Nephron progenitor cell (in vitro differentiated cells): Measurements from ENCODE around the gene SH3BP5L.

Experiments
- DNase-seq: peaks from one replicate; pipeline ENCODE4 v3.0.0; 2021
- H3K27ac Mint-ChIP-seq: 2 replicates; pipeline ENCODE4 v1.8.0; 2021; ENCODE audit warnings: mild to moderate bottlenecking, moderate library complexity, mixed read lengths
- H3K27me3 Mint-ChIP-seq: 2 replicates; pipeline ENCODE4 v1.8.0; 2021; ENCODE audit warnings: mild to moderate bottlenecking, low read depth, mixed read lengths; ENCODE audit not compliant: poor library complexity
- H3K36me3 Mint-ChIP-seq: 2 replicates; pipeline ENCODE4 v1.8.0; 2021; ENCODE audit warnings: low read depth, mixed read lengths
- H3K4me1 Mint-ChIP-seq: 2 replicates; pipeline ENCODE4 v1.8.0; 2021; ENCODE audit warnings: mixed read lengths
- H3K4me3 Mint-ChIP-seq: 2 replicates; pipeline ENCODE4 v1.8.0; 2021; ENCODE audit warnings: mild to moderate bottlenecking, moderate library complexity, mixed read lengths
- H3K9me3 Mint-ChIP-seq: 2 replicates; pipeline ENCODE4 v1.8.0; 2021; ENCODE audit warnings: mild to moderate bottlenecking, moderate library complexity, mixed read lengths
- CTCF ChIP-seq: fragments of 200-600 bp; sonication (generic); IDR thresholded peaks from 2 replicates; pipeline ENCODE4 v1.5.0; 2021; ENCODE audit warnings: antibody characterized with exemption

The SH3BP5L gene

GRCh38 chr1:248849637-248850036 is 23.9 kb upstream of the SH3BP5L start:
- Mint-ChIP-seq H3K27ac (peak overlapping the region; percentile 97), H3K4me3 (no peak overlapping the region), H3K4me1 (no peaks in the 10 kb centered on the region), H3K36me3 (peaks cover 16% of the 10 kb centered on the region), H3K27me3 (no peaks in the 10 kb centered on the region), H3K9me3 (no peaks in the 10 kb centered on the region)
- no peak for TF ChIP-seq CTCF
- DNase-seq, result no peak

GRCh38 chr1:248849152-248849551 is 23.4 kb upstream of the SH3BP5L start:
- peaks cover 11% of the 10 kb centered on the region for H3K36me3 Mint-ChIP-seq
- no peaks in the 10 kb centered on the region for H3K4me1 Mint-ChIP-seq
- H3K27me3 Mint-ChIP-seq, result no peaks in the 10 kb centered on the region
- TF ChIP-seq CTCF, result no peak
- DNase-seq, result no peak
- no peaks in the 10 kb centered on the region for H3K9me3 Mint-ChIP-seq
- no peak overlapping the region for H3K4me3 Mint-ChIP-seq
- peak overlapping the region; percentile 97 for H3K27ac Mint-ChIP-seq

- no peak for TF ChIP-seq CTCF
- Mint-ChIP-seq H3K4me1 (no peaks in the 10 kb centered on the region), H3K9me3 (no peaks in the 10 kb centered on the region), H3K4me3 (no peak overlapping the region), H3K36me3 (peaks cover 8% of the 10 kb centered on the region), H3K27ac (peak overlapping the region; percentile 47), H3K27me3 (no peaks in the 10 kb centered on the region)
- no peak for DNase-seq
Measured at GRCh38 chr1:248848602-248849001, 22.9 kb upstream of the SH3BP5L start.

- H3K27ac Mint-ChIP-seq, result no peak overlapping the region
- H3K9me3 Mint-ChIP-seq, result no peaks in the 10 kb centered on the region
- H3K4me3 Mint-ChIP-seq, result no peak overlapping the region
- H3K36me3 Mint-ChIP-seq, result peaks cover 8% of the 10 kb centered on the region
- no peak for DNase-seq
- TF ChIP-seq CTCF, result no peak
- H3K4me1 Mint-ChIP-seq, result no peaks in the 10 kb centered on the region
- no peaks in the 10 kb centered on the region for H3K27me3 Mint-ChIP-seq
Measured at GRCh38 chr1:248847956-248848561, 22.3 kb upstream of the SH3BP5L start.

GRCh38 chr1:248847181-248847955 is 21.7 kb upstream of the SH3BP5L start:
- no peak overlapping the region for H3K4me3 Mint-ChIP-seq
- no peaks in the 10 kb centered on the region for H3K9me3 Mint-ChIP-seq
- no peak overlapping the region for H3K27ac Mint-ChIP-seq
- peaks cover 2% of the 10 kb centered on the region for H3K4me1 Mint-ChIP-seq
- no peaks in the 10 kb centered on the region for H3K27me3 Mint-ChIP-seq
- H3K36me3 Mint-ChIP-seq, result peaks cover 8% of the 10 kb centered on the region
- DNase-seq, result no peak
- TF ChIP-seq CTCF, result no peak

- TF ChIP-seq CTCF, result no peak
- Mint-ChIP-seq H3K27me3 (no peaks in the 10 kb centered on the region), H3K4me1 (peaks cover 20% of the 10 kb centered on the region), H3K9me3 (no peaks in the 10 kb centered on the region), H3K36me3 (peaks cover 8% of the 10 kb centered on the region), H3K4me3 (no peak overlapping the region), H3K27ac (no peak overlapping the region)
- DNase-seq, result no peak
Measured at GRCh38 chr1:248844526-248844925, 18.8 kb upstream of the SH3BP5L start.
